ENCODE data around the gene EVA1C.
A peak's percentile ranks its signal among the peaks of the same experiment; 100 is the strongest.
"Not testable (repeated sequence)": the region's sequence is repeated elsewhere in the genome, so short reads cannot be mapped to it uniquely, and the experiment has no call there.

The EVA1C gene

DNA sequence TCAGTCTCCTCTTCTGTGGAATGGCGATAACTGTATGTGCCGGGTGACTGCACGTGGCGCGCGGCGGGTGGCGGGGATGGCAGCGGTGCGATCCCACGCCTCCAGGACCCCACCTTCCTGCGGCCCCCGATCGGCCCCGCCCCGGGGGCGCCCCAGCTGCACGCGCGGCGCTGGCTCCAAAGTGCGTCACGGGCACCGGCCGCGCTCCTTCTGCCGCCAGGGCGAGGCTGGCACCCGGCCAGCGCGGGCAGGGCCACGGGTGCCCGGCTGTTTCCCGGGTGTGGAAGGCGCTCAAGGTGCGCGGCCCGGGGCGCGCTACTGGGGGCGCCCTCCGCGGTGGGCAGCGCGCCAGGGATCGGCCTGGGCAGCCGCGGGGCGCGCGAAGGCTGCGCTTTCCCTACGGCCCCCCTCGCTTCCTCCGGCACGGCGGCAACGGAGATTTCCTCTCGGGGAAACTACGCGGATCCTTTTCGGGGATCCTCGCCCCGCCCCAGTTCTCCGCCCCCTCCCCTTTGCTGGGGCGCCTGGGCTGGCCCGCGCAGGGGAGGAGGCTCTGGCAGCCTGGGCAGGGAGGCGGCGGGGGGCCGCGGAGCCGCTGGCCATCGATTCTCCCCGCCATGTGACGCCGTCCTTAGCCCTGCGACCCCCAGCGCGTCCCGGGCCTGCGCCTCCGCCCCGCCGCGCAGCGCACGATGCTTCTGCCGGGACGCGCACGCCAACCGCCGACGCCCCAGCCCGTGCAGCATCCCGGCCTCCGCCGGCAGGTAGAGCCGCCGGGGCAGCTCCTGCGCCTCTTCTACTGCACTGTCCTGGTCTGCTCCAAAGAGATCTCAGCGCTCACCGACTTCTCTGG lies at the start of gene EVA1C:
EVA1C (plus strand) TSS at position 545 of the 853 bp plus-strand sequence; CDS start at position 693, 148 bp downstream.
- in situ Hi-C loops (cut with MboI; ENCODE audit: low pct_unique_long_range_greater_than_20kb, low sequenced_read_pairs): loop anchor here (25.0 kb wide), 1 partner anchor 175 kb away; the partner anchor contains the start of gene TCP10L
- peak; percentile 42 for DNase-seq

DNA sequence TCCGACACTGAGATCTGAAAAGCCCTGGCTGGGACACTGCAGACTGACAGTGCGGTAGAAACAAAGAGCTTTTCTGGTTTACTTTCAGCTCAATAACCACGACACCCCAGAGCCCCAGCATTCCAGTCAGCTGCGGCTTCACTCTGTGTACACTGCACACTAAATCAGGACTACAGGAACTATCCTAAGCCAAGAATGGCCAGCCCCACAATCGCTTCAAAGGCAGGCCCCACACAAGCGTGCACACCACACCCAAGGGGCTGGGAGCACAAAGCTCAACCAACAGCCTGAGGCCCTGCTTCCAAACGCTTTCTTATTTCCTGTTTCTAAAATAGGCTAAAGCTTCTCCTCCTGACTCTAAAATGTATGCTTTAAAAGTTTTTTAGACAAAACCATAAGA lies 48.1 kb upstream of the EVA1C start:
- in situ Hi-C loops (cut with MboI; ENCODE audit: low pct_unique_long_range_greater_than_20kb, low sequenced_read_pairs): no loop called here
- no peak for DNase-seq

GRCh38 chr21:32364796-32365195 lies 47.7 kb upstream of the EVA1C start:
- DNase-seq: no peak
- in situ Hi-C loops (cut with MboI; ENCODE audit: low pct_unique_long_range_greater_than_20kb, low sequenced_read_pairs): no loop called here

DNA sequence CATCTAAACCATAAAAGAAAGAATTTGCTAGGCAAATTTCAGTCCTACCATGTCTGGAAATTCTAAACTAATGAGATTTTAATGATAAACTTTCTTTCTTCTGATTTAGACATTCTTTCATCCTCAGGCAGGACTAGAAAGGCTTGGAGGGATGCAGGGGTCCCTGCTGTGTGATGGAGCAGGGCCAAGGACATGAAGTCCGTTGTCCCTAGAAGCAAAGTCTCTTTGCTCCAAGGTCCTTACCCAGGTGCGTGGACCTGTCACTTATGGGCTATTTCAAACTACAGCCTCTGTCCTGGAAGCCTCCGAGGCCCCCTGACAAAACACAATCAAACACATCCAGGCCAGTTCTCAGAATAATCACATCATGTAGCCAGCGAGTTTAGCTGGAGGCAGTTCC lies 46.3 kb upstream of the EVA1C start:
- in situ Hi-C loops (cut with MboI; ENCODE audit: low pct_unique_long_range_greater_than_20kb, low sequenced_read_pairs): no loop called here
- no peak for DNase-seq

- in situ Hi-C loops (cut with MboI; ENCODE audit: low pct_unique_long_range_greater_than_20kb, low sequenced_read_pairs): no loop called here
- DNase-seq: no peak
These were observed 45.3 kb upstream of the EVA1C start for GRCh38 chr21:32367158-32367557.

DNA sequence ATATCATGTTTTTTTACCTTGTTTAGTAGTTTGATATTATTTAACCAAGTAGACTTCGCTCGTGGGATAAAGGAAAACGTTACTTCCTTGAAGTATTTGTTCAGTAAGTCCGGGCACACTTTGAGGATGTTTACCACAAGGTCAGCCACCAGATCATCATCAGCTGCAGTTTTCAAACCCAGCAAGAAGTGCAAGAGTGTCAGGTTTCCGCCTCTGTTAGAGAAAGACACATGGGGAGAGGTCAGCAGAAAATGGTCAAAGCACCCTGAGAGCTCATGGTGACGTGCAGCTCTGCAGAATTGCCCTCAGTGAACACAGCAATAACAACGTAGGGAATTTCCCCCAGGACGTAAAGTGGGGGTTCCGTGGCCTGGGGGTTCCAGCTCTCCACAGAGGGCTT lies 44.1 kb upstream of the EVA1C start:
- in situ Hi-C loops (cut with MboI; ENCODE audit: low pct_unique_long_range_greater_than_20kb, low sequenced_read_pairs): no loop called here
- DNase-seq: no peak

DNA sequence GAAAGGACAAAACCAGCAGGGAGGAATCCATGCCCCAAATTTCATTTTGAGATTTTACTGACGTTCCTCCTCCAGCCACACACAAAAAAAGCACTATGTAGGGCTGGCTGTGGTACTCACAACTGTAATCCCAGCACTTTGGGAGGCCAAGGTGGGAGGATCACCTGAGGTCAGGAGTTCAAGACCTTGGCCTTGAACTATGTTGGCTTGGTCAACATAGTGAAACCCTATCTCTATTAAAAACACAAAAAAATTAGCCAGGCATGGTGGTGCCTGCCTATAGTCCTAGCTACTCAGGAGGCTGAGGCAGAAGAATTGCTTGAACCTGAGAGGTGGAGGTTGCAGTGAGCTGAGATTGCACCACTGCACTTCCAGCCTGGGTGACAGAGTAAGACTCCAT lies 43.5 kb upstream of the EVA1C start:
- in situ Hi-C loops (cut with MboI; ENCODE audit: low pct_unique_long_range_greater_than_20kb, low sequenced_read_pairs); DNase-seq: not testable (repeated sequence)

- in situ Hi-C loops (cut with MboI; ENCODE audit: low pct_unique_long_range_greater_than_20kb, low sequenced_read_pairs): no loop called here
- DNase-seq: no peak
These were observed 41.3 kb upstream of the EVA1C start for GRCh38 chr21:32370998-32371766.

DNA sequence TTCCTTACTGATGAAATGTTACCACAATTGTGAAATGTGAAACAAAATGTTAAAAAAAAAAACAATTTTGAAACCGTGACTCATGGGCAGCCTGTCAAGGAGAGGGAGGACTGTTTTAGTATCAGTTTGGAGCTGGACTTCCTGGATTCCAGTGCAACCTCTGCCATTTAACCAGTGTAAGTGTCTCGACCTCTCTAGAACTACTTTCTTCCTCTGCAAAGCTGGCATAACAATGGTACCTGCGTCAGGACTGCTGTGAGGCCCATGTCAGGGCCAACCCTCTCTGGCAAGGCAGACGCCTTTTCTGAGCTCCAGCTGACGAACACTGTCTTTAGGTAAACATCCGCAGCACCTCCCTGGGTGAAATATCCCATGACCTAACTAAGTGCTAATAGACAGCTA lies 40.6 kb upstream of the EVA1C start:
- DNase-seq: no peak
- in situ Hi-C loops (cut with MboI; ENCODE audit: low pct_unique_long_range_greater_than_20kb, low sequenced_read_pairs): no loop called here

- no peak for DNase-seq
- in situ Hi-C loops (cut with MboI; ENCODE audit: low pct_unique_long_range_greater_than_20kb, low sequenced_read_pairs): no loop called here
These were observed 39.8 kb upstream of the EVA1C start for GRCh38 chr21:32372755-32373154.

DNA sequence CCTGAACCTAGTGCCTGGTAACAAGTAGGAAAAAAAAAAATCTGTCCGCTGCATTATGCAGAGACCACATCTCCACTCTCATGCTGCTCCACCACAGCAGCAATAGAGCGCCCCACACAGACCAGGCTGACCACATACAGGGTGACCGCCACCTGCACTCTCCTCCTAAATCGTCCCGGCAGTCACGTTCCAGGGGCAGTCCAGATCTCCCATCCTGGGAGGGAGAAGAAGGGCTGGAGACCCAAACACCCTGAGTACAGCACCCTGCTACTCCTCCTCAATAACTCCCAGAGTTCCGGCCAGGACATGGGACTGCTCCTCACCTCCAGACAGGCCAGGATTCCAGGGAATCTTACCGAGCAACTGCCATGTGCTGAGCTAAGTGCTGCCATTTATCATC lies 35.0 kb upstream of the EVA1C start:
- in situ Hi-C loops (cut with MboI; ENCODE audit: low pct_unique_long_range_greater_than_20kb, low sequenced_read_pairs): no loop called here
- no peak for DNase-seq

- in situ Hi-C loops (cut with MboI; ENCODE audit: low pct_unique_long_range_greater_than_20kb, low sequenced_read_pairs): no loop called here
These were observed 34.5 kb upstream of the EVA1C start for GRCh38 chr21:32377991-32378390.

DNA sequence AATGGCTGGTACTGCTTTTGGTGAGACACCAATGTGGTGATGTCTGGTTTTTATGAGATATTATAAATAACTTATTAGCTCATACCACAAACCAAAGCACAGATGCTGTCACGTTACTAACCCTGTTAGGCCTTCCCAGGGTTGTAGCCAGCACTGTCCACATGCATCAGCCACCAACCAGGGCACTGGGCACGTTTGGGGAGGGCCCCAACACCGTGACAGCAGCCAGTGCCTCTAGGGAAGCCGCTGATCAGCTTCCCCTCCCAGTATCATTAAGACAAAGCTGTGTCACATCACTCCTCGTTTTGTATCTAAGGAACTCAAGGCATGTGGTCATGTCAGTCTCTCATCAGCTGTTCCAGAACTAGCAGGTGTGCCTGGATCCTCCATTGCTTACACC lies 33.5 kb upstream of the EVA1C start:
- in situ Hi-C loops (cut with MboI; ENCODE audit: low pct_unique_long_range_greater_than_20kb, low sequenced_read_pairs): no loop called here
- DNase-seq: no peak

More at GRCh38 chr21:32377991-32378390, 34.5 kb upstream of the EVA1C start:
- DNase-seq: no peak

DNA sequence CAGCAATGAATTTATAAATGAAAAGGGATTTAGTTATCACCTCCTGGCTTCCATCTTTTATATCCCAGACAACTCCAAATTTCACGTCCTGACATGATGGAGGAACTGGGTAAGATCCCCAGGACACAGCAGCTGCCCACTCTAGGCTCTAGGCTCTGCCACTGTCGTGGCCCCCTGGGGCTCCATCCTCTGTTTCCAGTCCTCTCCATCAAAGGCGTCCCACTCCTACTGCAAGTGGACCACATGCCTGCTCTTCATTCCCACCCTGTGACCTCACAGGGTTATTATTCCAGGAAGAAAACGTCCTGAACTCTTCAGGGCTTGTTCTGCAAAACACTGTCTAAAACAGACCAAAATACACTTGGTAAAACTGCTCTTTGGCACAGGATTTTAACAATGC lies 31.6 kb upstream of the EVA1C start:
- in situ Hi-C loops (cut with MboI; ENCODE audit: low pct_unique_long_range_greater_than_20kb, low sequenced_read_pairs): no loop called here
- DNase-seq: no peak

GRCh38 chr21:32381571-32381970 lies 30.9 kb upstream of the EVA1C start:
- in situ Hi-C loops (cut with MboI; ENCODE audit: low pct_unique_long_range_greater_than_20kb, low sequenced_read_pairs): no loop called here
- no peak for DNase-seq

- no peak for DNase-seq
- in situ Hi-C loops (cut with MboI; ENCODE audit: low pct_unique_long_range_greater_than_20kb, low sequenced_read_pairs): no loop called here
These were observed 30.3 kb upstream of the EVA1C start for GRCh38 chr21:32382108-32382644.

GRCh38 chr21:32383812-32384211 lies 28.7 kb upstream of the EVA1C start:
- DNase-seq: no peak
- in situ Hi-C loops (cut with MboI; ENCODE audit: low pct_unique_long_range_greater_than_20kb, low sequenced_read_pairs): no loop called here

DNA sequence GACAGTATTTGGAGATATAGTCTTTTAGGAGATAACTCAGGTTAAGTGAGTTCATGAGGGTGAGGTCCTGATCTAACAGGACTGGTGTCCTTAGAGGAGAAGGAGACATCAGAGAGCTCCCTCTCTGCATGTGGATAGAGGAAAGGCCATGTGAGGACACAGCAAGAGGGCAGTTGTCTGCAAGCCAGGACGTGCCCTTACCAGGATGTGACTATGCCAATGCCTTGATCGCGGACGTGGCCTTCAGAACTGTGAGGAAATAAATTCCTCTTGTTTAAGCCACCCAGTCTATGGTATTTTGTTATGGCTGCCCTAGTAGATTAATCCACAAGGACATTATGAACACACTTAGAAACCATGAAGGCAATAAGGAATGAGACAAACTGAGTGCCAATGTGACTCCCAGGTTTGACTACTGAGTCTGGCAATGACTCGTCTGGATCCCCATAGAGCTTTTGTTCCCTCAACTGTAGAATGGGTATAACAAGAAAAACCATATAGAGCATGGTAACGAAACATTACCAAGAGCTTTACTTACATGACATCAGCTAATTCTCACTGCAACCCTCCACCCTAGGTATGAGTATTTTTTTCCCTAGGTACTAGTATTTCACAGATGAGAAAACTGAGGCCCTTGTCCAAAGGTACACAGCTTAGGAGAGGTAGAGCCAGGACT lies 26.2 kb upstream of the EVA1C start:
- in situ Hi-C loops (cut with MboI; ENCODE audit: low pct_unique_long_range_greater_than_20kb, low sequenced_read_pairs): no loop called here
- DNase-seq: no peak

- in situ Hi-C loops (cut with MboI; ENCODE audit: low pct_unique_long_range_greater_than_20kb, low sequenced_read_pairs): no loop called here
- DNase-seq: no peak
These were observed 25.4 kb upstream of the EVA1C start for GRCh38 chr21:32387151-32387550.

DNA sequence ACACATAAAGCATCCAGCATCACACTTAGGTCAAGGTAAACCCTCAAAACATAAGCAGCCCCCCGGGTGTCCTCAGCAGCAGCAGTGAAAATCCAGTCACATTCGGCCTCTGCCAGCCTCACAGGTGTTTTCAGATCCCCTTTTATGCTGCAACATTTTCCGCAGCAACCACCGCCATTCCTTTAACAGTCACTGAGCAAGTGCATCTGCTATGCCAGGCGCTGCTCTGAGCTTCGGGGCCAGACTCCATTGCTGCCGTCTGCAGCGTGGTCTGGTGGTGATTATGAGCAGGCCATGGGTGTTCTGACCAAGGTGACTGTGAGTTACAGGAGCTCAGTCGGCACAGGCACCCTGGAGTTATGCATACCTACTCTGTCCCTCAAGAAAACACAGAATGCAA lies 24.2 kb upstream of the EVA1C start:
- DNase-seq: no peak
- in situ Hi-C loops (cut with MboI; ENCODE audit: low pct_unique_long_range_greater_than_20kb, low sequenced_read_pairs): no loop called here
